ENCODE data around the gene GKN1.
"Not testable (repeated sequence)": the region's sequence is repeated elsewhere in the genome, so short reads cannot be mapped to it uniquely, and the experiment has no call there.

The GKN1 gene, protein sequence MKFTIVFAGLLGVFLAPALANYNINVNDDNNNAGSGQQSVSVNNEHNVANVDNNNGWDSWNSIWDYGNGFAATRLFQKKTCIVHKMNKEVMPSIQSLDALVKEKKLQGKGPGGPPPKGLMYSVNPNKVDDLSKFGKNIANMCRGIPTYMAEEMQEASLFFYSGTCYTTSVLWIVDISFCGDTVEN

DNA sequence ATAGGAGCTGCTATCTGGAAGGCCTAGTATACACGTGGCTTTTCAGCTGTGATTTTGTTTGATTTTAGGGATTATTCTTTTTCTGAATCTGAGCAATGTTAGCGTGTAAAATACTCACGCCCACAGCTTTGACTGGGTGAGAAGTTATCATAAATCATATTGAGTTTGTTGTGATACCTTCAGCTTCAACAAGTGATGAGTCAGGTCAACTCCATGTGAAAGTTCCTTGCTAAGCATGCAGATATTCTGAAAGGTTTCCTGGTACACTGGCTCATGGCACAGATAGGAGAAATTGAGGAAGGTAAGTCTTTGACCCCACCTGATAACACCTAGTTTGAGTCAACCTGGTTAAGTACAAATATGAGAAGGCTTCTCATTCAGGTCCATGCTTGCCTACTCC, at the start of gene GKN1:
Gene GKN1, plus strand, starts transcription at position 386 of the 400 bp plus-strand sequence. CDS start 42 bp downstream, outside the sequence.
- DNase-seq: no peak

DNA sequence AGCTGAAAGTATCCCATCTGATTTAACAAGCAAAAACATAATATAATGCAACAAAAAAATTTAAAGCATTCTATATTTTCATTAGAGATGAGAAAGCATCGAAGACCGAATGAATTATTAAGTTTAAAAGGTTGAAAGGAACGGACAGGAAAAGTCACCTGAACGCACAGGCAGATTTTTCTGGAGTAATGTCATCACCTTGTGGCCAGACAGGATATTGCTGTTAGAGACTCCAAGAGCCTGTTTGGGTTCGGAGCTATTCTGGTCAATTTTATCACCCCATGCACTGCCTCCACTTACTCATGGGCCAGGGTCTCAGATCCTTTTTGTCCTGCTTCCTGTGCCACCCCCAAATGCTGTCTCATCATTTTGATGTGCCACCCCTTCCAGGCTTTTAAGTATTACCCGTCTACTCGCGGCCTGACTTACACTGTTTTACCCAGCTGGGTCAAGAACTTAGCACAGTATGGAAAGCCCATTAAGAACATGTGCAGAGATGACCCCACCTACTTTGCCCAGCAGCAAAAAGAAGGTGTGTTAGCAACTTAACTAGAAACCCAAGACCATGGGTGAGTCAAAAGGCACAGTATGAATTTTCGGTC, 49.0 kb upstream of the GKN1 start:
- peak; percentile 71 for DNase-seq

DNA sequence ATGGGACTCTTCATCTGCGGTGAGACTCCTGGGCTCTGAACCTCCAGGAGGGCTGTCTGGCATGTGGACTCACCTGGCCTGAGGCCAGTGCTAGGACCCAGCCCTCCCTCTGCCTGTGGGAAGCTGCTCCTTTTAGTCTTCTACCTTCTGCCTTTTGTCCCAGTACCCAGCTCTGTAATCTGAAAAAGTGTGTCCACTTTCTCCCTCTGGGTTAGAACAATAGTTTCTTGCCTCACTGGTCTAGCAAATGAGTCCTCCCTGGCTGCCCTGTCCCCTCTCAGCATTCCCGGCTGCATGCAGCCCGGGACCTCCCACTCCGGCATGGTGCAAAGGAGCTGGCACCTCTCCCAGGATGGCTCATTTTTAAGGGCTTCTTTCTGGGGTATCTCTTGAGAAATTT, 47.6 kb upstream of the GKN1 start:
- DNase-seq: no peak

DNA sequence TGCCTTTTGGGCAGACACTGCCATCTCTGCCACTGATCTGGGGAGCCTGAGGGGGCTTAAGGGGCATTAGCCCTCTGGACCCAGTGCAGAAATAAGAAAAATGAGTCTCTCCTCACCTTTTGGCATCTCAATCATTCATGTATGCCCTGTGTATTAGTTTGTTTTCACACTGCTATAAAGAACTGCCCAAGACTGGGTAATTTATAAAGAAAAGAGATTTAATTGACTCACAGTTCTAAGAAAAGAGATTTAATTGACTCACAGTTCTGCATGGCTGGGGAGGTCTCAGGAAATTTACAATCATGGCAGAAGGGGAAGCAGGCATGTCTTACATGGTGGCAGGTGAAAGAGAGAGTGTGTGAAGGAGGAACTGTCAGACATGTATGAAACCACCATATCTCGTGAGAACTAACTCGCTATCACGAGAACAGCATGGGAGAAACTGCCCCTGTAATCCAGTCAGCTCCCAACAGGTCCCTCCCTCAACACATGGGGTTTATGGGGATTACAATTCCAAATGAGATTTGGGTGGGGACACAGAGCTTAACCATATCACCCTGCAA, 43.2 kb upstream of the GKN1 start:
- DNase-seq: no peak

DNA sequence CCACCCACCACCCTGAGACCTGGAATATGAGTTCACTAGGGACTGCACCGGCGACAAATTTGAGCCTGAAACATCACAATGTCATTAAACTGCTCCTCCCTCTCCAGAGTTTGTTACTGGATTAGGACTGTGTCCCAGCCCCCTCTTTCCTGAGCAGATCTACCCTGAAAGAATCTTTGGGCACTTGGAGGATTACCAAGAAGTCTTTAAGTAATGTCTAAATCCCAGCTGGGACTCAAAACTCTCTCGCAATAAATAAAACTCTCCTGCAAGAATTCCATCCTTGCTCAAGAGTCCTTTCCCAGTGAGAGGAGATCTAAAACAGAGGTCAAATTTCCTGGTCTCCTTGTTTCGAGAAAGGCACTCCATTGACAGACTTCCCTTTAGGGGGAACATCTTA, 42.6 kb upstream of the GKN1 start:
- DNase-seq: no peak

DNA sequence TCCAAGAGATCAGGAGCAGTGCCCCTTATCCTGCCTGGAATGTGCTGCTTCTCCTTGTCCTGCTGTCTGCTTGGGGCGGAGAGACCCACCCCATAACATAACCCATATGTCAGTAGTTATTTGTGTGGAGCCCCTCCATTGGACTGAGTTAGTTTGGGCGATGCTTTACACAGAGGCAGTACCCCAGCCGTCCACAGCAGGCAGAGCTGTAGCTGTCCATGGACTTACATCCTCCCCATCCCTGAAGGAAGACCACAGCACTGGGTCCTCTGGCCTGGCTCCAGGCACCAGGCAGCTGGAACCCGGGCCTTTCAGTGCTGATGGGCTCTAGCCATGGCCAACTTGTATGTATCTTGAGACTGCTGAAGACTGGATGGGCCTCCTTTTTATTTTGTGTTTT, 42.0 kb upstream of the GKN1 start:
- no peak for DNase-seq

DNA sequence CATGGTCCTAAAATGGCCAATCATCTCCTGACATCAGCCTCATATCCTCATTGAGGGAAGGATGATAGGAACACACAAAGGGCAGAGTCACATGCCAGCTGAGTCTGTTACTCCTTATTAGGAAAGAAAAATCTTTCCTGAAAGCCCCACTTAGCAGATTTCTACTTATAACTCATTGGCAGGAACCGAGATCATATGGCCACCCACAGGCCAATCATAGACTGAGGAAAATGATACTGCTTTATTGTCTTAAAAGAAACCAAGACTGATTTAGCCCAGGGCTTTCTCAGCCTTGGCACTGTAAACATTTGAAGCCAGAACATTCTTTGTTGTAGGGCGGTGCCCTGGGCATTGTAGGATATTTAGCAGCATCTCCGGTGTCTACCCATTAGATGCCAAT, 40.4 kb upstream of the GKN1 start:
- DNase-seq: no peak

DNA sequence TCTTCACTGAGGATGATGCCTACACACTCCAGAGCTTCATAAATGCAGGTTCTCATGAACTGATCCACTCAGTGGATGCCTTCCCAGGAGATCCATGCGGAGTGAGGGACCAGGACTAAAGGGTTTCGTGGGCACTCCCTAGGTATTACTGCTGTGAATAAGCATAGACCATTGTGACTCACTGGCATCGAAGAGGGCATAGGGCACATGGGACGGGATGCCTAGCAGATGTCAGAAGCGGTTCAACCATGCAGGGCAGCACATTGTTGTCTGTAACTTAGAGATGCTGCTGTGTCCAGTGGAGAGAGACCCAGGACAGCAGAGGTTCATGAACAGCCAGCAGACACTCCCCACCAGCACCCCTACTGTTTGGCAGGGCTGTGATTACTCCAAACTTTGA, 39.0 kb upstream of the GKN1 start:
- DNase-seq: no peak

DNA sequence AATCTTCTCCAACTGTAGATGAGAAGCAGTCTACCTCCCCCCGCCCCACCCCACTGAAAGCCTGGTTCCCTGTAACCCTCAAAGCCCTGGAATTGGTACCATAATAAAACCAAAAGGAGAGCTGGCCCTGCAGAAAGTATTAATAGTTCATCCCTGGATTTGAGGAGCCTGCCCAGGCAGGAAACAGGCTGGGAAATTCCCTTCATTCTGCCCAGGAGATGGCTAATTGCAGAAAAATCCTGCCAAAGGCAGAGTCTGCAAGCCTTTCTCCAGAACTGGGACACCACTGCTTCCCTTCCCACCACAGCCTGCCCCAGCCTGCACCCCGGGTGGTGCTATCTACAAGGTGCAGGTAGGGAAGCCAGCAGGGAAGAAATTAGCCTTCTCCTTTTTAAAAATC, 38.0 kb upstream of the GKN1 start:
- no peak for DNase-seq

DNA sequence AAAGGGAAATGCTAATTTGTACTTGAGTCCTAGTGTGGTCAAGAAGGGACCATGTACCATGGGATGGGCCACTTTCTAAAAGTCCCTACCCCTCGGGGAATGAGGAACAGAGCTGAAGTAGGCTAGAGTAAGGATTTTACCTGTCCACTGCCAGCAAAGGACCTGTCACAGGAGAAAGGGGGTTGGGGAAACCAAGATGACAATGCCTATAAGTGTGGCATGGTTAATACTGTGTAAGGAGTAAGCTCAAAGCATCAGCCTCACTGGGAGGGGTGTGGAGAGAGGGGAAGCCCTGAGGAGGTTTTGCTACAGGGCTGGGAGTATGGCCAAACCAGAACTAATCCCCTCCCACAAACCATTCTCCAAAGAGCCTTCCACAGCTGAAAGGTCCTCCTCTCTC, 37.5 kb upstream of the GKN1 start:
- DNase-seq: no peak

DNA sequence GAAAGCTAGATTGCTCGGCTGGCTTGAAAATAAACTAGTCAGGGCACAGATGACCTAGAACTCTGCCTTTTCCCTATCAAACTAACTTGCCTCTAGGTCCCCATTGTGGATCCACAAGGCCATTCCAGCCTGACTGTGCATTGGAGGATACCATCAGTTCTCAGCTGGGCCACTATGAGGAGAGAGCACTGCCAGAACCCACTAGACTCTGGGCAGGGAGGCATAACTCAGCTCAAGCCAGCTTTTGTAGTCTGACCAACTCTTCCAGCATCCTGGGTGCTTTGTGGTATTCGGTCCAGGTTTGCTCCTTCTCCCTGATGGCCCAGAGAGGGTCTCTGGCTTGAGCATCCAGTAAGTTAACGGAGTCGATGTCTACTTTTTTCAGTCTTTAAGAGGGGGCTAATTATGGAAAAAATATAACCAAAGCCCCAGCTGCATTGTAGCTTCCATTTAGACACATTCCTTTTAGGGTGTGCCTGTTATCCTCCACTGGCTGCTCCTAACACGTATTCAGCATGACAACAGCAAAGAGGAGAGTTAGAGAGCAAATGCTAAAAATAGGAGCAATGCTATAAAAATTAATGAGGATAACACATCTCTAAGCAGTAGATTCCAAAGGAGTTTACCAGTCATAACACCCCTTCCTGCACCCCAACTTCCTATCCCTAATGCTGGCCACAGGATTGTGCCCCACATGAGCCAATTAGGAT, 36.9 kb upstream of the GKN1 start:
- no peak for DNase-seq

DNA sequence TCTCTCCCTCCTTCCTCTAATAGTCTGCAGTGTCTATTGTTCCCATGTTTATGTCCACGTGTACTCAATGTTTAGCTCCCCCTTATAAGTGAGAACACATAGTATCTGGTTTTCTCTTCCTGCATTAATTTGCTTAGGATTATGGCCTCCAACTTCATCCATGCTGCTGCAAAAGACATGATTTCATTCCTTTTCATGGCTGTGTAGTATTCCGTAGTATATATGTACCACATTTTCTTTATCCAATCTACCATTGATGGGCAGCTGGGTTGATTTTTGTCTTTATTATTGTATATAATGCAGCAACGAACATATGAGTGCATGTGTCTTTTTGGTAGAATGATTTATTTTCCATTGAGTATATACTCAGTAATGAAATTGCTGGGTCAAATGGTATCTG, 35.5 kb upstream of the GKN1 start:
- DNase-seq: no peak

DNA sequence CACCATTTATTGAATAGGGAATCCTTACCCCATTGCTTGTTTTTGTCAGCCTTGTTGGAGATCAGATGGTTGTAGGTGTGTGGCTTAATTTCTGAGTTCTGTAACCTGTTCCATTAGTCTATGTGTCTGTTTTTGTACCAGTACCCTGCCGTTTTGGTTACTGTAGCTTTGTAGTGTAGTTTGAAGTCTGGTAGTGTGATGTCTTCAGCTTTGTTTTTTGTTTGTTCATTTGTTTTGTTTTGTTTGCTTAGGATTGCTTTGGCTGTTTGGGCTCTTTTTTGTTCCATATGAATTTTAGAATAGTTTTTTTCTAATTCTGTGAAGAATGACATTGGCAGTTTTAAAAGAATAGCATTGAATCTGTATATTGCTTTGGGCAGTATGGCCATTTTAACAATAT, 34.5 kb upstream of the GKN1 start:
- no peak for DNase-seq

DNA sequence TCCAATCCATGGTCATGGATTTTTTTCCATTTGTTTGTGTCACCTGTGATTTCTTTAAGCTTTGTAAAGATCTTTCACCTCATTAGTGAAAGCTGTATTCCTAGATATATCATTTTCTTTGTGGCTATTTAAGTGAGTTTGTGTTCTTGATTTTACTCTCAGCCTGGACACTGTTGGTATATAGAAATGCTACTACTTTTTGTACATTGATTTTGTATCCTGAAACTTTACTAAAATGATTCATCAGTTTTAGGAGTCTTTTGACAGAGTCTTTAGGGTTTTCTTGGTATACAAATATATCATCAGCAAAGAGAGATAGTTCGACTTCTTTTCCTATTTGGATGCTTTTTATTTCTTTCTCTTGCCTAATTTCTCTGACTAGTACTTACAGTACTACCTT, 34.1 kb upstream of the GKN1 start:
- no peak for DNase-seq

DNA sequence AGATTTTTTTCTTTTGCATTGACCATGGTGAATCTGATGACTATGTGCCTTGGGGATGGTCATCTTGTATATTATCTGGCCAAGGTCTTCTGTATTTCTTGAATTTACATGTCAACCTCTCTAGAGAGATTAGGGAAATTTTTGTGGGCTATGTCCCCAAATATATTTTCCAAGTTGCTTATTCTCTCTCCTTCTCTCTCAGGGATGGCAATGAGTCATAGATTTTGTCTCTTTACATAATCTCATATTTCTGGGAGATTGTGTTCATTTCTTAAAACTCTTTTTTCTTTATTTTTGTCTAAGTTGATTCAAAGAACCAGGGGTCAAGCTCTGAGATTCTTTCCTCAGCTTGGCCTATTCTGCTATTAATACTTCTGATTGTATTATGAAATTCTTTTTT, 31.6 kb upstream of the GKN1 start:
- no peak for DNase-seq

DNA sequence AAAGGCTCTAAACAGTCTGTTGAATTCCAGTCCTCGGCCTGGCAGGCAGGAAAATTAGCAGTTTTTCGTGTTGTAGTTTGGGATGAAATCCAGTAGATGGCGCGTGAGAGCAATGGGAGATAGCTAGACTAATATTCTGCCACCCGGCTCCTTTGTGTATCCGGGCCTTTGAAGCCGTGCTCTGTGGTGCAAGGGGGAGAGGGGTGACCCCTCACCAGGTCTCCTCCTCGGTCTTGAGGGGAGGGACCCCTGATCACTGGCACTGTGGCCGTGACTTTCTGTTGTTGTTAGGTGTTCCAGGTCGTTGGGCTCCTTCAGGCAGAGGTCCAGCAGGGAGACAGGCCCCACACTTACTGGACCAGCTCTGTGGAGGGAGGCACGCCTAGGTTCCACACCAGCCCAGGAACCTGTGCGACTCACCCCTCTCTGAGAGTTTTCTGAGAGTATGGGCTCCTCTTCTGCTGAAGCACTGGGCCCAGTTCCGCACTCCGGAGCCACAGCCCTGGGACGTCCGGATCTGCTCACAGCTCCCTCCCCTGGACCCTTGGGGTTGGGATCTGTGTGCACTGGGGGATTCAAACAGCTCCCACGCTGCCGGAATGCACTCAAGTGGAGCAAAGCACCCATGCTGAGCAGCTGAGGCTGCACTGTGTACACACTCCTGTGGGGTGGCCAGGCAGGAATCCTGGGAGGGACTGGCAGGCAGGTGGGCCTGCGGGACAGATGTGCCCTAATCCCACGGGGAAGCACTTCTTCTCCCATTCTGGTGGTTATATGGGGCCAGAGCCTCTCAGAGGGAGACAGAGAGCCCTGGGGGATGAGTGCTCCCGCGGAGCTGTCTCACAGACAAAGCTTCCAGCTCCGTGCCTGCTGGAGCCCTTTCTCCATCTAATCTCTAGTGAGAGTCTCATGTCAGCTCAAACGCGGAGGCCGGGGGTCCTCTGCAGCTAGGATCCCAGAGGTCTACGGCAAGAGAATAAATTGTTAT, 30.6 kb upstream of the GKN1 start:
- peak; percentile 61 for DNase-seq

DNA sequence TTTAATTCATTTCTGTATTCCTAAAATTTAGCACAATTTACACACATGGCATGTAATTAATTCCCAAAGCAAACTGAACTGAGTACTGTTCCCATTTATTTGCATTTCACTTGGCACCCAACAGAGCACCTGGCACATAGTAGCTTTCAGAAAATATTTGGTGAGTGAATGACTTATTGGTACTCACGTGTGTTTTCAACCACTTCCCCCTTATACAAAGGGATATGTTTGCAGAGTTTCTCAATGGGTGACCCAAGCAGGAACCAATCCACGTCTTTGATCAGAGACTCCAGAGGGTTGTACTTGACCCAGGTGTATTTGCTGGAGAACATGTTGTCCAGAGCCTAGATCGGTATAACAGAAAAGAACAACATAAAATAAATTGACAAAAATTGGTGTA, 28.3 kb upstream of the GKN1 start:
- no peak for DNase-seq

DNA sequence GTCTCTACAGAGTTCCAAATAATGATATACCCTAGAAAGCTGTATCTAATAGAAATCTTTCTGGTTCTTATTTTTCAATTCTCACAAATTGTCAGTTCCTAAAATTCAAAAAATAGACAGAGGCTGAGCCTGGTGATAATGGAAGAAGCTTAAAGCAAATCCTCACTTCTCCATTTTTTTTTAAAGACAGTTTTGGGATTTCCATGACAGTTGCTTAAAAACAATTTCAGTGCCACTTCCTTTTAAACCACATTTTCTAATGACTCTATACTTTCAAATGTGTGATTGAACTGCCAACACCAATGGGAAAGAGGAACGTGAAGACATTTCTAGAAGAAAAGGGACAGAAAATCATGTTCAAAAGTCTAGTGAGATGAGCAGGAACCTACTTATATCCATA, 25.7 kb upstream of the GKN1 start:
- no peak for DNase-seq

DNA sequence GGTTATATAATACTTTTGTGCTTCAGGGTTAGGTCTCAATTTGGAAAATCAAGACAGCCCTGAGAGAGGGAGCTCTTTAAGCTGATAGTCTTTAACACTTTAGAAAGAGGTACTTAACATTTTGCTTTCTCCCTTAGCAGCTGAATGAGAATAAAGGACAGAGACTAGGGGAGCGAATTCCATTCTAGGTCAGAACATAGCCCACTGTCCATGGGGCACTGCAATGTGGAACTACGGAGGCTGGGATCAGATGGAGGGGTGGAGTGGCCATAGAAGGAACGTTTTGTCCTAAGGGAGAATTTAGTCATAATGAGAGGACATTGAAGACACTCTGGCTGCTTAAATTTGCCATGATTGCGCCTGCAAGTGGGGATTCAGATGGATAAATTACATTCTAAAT, 22.5 kb upstream of the GKN1 start:
- no peak for DNase-seq

DNA sequence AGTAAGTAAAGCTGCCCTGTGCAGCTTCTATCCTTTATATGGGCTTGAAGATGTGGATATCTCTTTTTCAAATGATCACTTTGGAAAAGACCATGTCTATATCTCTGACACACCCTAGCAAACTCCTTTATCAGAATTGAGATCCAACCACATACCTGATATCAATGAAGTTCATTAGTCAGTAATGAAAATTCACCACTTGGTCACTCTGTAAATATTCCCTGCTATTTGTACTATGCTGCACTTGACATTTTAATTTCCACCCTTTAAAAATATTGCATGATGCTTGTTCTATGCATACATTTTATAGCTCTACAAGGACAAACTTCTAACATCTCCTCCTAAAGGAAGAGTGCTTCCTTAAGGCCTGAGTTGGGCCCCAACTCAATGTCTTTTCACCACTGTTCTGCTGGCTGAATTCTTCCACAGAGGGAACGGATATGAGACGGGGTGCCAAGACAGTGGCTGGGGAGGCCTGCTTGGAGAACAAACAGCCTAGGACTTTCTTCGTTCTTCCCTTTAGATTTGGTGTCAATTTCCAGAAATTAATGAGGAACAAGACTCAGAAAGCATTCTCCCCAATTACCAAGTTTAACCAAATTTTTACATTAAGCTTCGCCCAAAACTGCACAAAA, 21.4 kb upstream of the GKN1 start, which contains the start of gene GKN2:
Gene GKN2, minus strand, starts transcription at position 7 of the 635 bp plus-strand sequence. CDS start 32 bp downstream, outside the sequence.
- DNase-seq: no peak

DNA sequence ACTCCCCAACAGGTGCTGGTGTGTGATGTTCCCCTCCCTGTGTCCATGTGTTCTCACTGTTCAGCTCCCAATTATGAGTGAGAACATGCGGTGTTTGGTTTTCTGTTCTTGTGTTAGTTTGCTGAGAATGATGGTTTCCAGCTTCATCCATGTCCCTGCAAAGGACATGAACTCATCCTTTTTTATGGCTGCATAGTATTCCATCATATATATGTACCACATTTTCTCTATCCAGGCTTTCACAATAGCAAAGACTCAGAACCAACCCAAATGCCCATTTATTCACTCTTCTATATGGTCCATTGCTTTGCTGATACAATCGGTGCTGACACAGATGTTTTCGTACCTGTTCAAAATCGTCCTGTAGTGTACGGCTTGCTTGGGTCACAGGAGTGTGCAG, 19.0 kb upstream of the GKN1 start:
- not testable (repeated sequence) for DNase-seq

DNA sequence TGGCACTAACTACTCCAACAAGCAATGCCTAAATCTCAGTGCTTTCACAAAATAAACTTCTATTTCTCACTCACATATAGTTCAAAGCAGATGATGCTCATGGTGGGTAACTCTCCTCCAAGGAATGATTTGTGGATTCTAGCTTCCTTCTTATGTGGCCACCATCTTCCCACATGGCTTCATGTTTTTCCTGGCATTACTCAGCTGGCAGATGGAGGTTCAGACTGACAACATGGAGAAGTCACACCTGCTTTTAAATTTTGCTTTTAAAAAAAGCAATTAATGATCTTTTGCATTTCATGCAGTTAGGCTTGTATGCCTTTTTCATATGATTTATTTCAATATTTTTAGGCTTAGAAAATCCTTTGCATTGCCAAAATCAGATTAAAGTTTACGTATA, 15.4 kb upstream of the GKN1 start:
- no peak for DNase-seq

Measured in CD4-positive, alpha-beta T cell treated with Interleukin-17A for 4 hours (primary cell).